GM12878 (cell line): ENCODE results near the gene PPP6R2. TPM values are rescaled to one million over a fixed set of nuclear protein-coding genes. Genes with fewer than 3 reads are reported as not detected.

Experiments
- BHLHE40 ChIP-seq, 2 experiments: fragments of 450-650 bp in 1 of 2; IDR thresholded peaks; 2 replicates each; pipeline ENCODE4 v1.6.1; 2011 to 2017; ENCODE audit warnings: low read depth in 2 of 2, borderline replicate concordance in 1 of 2, improper control_type of control experiment in 1 of 2, low read length in 1 of 2, mild to moderate bottlenecking in 1 of 2
- CEBPZ ChIP-seq: fragments of 150-350 bp; IDR thresholded peaks from 2 replicates; pipeline ENCODE4 v1.6.1; 2016; ENCODE audit warnings: low read depth, low read length
- CHD2 ChIP-seq: IDR thresholded peaks from 2 replicates; pipeline ENCODE4 v1.6.1; 2011; ENCODE audit warnings: low read depth, low read length, improper control_type of control experiment, borderline replicate concordance
- E2F4 ChIP-seq: IDR thresholded peaks from 2 replicates; pipeline ENCODE4 v1.6.1; 2012; ENCODE audit warnings: low read depth, low read length, improper control_type of control experiment
- GATAD2B ChIP-seq: fragments of 450-650 bp; conservative IDR thresholded peaks from 2 replicates; pipeline ENCODE4 v1.6.1; 2017; ENCODE audit warnings: low read depth, mild to moderate bottlenecking, moderate library complexity
- HDGF ChIP-seq: fragments of 450-650 bp; IDR thresholded peaks from 2 replicates; pipeline ENCODE4 v1.6.1; 2016; ENCODE audit warnings: antibody characterized with exemption
- MLLT1 ChIP-seq: fragments of 450-650 bp; IDR thresholded peaks from 2 replicates; pipeline ENCODE4 v1.6.1; 2016; ENCODE audit warnings: mild to moderate bottlenecking
- MYB ChIP-seq: fragments of 150-350 bp; IDR thresholded peaks from 2 replicates; pipeline ENCODE4 v1.6.1; 2014; ENCODE audit warnings: mild to moderate bottlenecking, low read depth, low read length, borderline replicate concordance
- NKRF ChIP-seq: fragments of 450-650 bp; conservative IDR thresholded peaks from 2 replicates; pipeline ENCODE4 v1.6.1; 2017; ENCODE audit warnings: mild to moderate bottlenecking, moderate library complexity
- NR2C2 ChIP-seq: IDR thresholded peaks from 2 replicates; pipeline ENCODE4 v1.6.1; 2011; ENCODE audit warnings: borderline replicate concordance, low read depth; ENCODE audit not compliant: control insufficient read depth, insufficient read length
- POLR2A ChIP-seq: IDR thresholded peaks from 2 replicates; pipeline ENCODE4 v1.6.1; 2011; ENCODE audit warnings: low read depth, mild to moderate bottlenecking, low read length
- POLR2AphosphoS5 ChIP-seq: IDR thresholded peaks from 2 replicates; pipeline ENCODE4 v1.6.1; 2011; ENCODE audit warnings: mild to moderate bottlenecking, low read length, inconsistent platforms
- SKIL ChIP-seq: fragments of 450-650 bp; IDR thresholded peaks from 2 replicates; pipeline ENCODE4 v1.6.1; 2017; ENCODE audit warnings: mild to moderate bottlenecking, low read depth, inconsistent platforms; ENCODE audit not compliant: poor library complexity, severe bottlenecking
- SREBF2 ChIP-seq: IDR thresholded peaks from 2 replicates; pipeline ENCODE4 v1.6.1; 2012; ENCODE audit warnings: mild to moderate bottlenecking, low read length
- TBL1XR1 ChIP-seq: IDR thresholded peaks from 2 replicates; pipeline ENCODE4 v1.6.1; 2012; ENCODE audit warnings: low read depth, low read length, improper control_type of control experiment
- TCF3 ChIP-seq: IDR thresholded peaks from 2 replicates; pipeline ENCODE4 v1.6.1; 2012; ENCODE audit warnings: low read depth, mild to moderate bottlenecking, low read length, borderline replicate concordance; ENCODE audit not compliant: insufficient read depth
- USF1 ChIP-seq: IDR thresholded peaks from 2 replicates; pipeline ENCODE4 v1.6.1; 2011; ENCODE audit warnings: borderline replicate concordance, low read depth, mild to moderate bottlenecking, moderate library complexity, mixed read lengths, low read length; ENCODE audit not compliant: insufficient read depth; ENCODE audit errors: extremely low read length
- ZNF217 ChIP-seq: fragments of 450-650 bp; IDR thresholded peaks from 2 replicates; pipeline ENCODE4 v1.6.1; 2017; ENCODE audit warnings: antibody characterized with exemption, mild to moderate bottlenecking
- polyA plus RNA-seq, 11 experiments: library from polyadenylated mRNA; depleted of rRNA in 4 of 11; unstranded in 6 of 11; stranded (reverse) in 5 of 11; fragments of >200 nt; fragmentation: Nextera tagmentation in 4 of 11; fragmentation: Illumina TruSeq in 1 of 11; extraction: Ambion mirVana in 4 of 11; extraction: Trizol in 1 of 11; gene quantifications; 1 replicate in 1 of 11; 2 replicates in 10 of 11; pipeline versions ENCODE4 v1.2.1 to v1.2.3, GENCODE V29; 2011 to 2016; ENCODE audit warnings: inconsistent platforms in 2 of 11, missing spikeins in 2 of 11, low read depth in 1 of 11
- total RNA-seq, 4 experiments: library from RNA; depleted of rRNA in 3 of 4; stranded (reverse); fragments of >200 nt in 3 of 4; fragmentation: Illumina TruSeq in 1 of 4; extraction: Trizol in 1 of 4; gene quantifications; 2 replicates each; pipeline versions ENCODE4 v1.2.1 to v1.2.3, GENCODE V29; 2013 to 2021

The PPP6R2 gene
- total and polyA plus RNA-seq, 10 of the 15 experiments (the other 5 are each of a cell fraction or from before 2014, with no cell fraction given) = 0.29 to 52.6 (median 25.4) TPM

DNA sequence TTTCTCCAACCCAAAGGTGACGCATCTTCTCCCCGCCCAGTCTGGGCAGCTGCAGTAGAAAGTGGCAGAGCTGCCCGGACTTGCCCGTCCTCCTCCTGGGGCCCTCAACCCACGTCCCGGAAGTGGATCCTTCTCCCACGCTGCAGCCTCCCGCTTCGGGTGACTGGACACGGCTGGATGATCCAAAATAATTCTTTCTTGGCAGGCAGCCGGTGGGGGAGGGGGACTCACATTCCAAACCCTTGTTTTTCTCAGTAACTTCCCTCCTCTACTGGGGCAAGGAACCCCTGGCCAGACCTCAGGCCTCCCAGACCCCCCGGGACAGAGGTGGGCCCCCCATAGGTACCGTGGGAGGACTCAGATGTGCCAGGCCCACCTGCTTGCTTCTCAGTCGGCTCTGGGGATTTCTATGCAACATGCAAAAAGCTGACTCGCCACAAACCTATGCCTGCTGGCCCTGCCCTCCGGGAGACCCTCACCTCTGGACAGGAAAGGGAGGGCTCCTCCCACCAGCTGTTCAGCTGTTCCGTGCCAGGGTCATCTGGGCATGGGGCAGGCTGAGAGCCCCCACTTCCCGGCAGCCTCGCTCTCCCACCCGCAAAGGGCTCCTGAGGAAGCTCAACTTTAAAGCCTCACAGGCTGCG, 37.1 kb upstream of the PPP6R2 start (continued):
- TF ChIP-seq BHLHE40 (IDR thresholded peaks at IDR 0.05; ENCODE audit: borderline replicate concordance in 1 of 2, low read depth in 2 of 2, low read length in 1 of 2) (peak in 1 of 2 experiments; percentile 58; a peak in 1 of 4 replicates), HDGF (no peak), NR2C2 (no peak), GATAD2B (peak; percentile 85), ZNF217 (no peak), SREBF2 (no peak), CHD2 (peak; percentile 48), CEBPZ (no peak), MYB (no peak), NKRF (peak; percentile 74), USF1 (no peak), POLR2AphosphoS5 (peak; percentile 52; the same call in 1 of the 2 replicates), TCF3 (0 out of 2 replicates have a peak, but pooled peaks have one; percentile 16), SKIL (peak; percentile 89), MLLT1 (0 out of 2 replicates have a peak, but pooled peaks have one; percentile 21), POLR2A (peak; percentile 58), TBL1XR1 (peak; percentile 22; the same call in 1 of the 2 replicates), E2F4 (no peak)
